Left colon (tissue), 2 donors: ENCODE measurements around the gene FGFRL1. TPM values are rescaled to one million over a fixed set of nuclear protein-coding genes. Genes with fewer than 3 reads are reported as not detected.
A peak's percentile ranks its signal among the peaks of the same experiment; 100 is the strongest.

Source experiments
- ATAC-seq: fragments of 200-7000 bp; cut with Tn5 transposase; one replicate; pipeline ENCODE4 v1.9.1; 2020; ENCODE audit warnings: mild to moderate bottlenecking, moderate library complexity
- DNase-seq, 2 donors: peaks; one replicate each; pipeline ENCODE4 v3.0.0-alpha.2; 2020
- intact Hi-C, 2 donors: fragments of 100-400 bp; cut with DNase I in 1 of 2; cut with micrococcal nuclease in 1 of 2; formaldehyde crosslinking; loops; one replicate each; pipeline versions ENCODE4 v1.11.2 to v1.14.0; 2022; cut with DNase I, micrococcal nuclease
- total RNA-seq, 2 donors: library from RNA; stranded (reverse); fragmentation: NEBNext Ultra II Directional; extraction: Animal tissue kit (Norgen Biotek cat#: 25700); gene quantifications; one replicate each; pipeline ENCODE4 v1.2.1, GENCODE V29; 2021
- donor health status: DM: no; HTN: no; CAD: no.
- donor health status: DM: yes; HTN: yes; CAD: no.

The FGFRL1 gene
- total RNA-seq, 2 donors from 2014 or later, result 17.0 to 17.2 TPM

GRCh38 chr4:1055721-1056590, 44.5 kb downstream of the FGFRL1 start:
- intact Hi-C loops, result no loop called here
- ATAC-seq (peak; percentile 54), DNase-seq (peak; percentile 33 to 69)

DNA sequence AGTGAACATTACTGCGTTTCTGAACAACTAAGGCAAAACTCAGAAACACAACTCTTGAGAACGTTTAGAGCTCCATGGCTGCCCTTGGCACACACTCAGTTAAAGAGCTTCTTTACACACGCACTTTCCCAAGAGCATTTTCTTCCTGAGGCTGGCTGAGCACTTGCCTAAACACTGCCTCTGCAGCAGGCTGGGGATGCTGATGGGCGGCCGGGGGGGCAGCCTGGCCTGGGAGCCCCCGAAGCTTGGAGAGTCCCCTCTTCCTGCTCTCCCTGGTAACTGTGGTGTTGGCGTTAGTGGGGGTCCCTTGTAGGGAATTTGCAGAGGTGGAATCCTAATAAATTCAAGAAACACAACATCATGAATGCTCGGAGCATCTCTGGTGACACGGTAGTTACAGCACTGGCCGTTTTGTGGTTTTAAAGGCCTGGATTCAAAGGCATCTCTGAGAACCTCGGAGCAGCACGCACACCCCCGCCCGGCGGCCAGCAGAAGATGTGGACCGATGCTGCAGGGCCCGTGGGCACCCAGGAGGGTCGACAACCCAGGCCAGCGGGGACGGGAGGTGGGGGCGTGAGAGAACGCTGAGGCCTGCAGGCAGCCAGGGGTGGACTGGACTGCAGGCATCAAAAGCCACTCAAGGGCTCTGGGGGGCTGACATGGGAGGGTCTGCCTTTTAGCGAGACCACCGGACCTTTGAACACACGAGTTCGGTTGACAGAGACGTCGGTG, 45.4 kb downstream of the FGFRL1 start:
- ATAC-seq (no peak), DNase-seq (peak in 1 of 2 donors; percentile 9)
- intact Hi-C loops, result no loop called here

- intact Hi-C loops, result no loop called here
- DNase-seq, result peak in 1 of 2 donors; percentile 44
- peak; percentile 73 for ATAC-seq
Observed at GRCh38 chr4:1057403-1057745, 45.9 kb downstream of the FGFRL1 start.

DNA sequence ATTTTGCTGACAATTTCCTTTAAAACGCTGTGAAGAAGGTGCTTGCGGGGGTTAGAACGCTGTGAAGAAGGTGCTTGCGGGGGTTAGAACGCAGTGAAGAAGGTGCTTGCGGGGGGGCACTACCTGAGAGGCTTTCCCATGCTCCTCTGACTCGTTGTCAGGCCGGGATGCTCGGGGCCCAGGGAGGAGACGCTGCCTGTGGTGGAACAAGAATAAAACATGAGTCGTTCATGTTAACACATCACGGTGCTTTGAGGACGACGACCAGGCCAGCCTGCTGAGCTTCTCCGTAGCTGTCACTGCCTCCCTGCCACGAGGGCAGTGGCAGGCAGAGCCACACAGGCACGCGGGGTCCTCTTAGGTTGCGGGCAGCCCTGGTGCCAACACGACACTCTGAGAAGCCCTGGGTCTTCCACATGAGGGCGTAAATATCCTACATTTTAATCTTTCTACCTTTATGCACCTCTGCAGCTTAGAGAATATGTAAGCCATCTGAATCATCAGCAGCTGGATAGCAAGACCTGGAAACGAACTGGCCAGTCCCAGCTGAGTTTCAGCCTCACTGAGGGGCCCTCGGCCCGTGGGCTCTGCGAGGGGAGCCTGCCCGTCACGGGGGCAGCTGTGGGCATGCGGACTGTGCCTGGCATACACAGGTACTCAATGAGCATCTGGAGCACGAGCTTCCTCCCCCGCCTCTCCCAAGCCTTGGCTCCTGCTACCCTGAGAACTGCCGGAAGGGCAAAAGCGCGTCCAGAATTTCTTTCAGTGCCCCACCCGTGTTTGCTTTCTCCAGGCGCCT, 47.0 kb downstream of the FGFRL1 start:
- intact Hi-C loops, result no loop called here
- DNase-seq (peak; percentile 51 to 59), ATAC-seq (peak; percentile 79)

- ATAC-seq (peak; percentile 18), DNase-seq (no peak)
Observed at GRCh38 chr4:1058997-1059665, 47.7 kb downstream of the FGFRL1 start.

GRCh38 chr4:1060121-1060520, 48.7 kb downstream of the FGFRL1 start:
- no peak for ATAC-seq
- DNase-seq, result peak in 1 of 2 donors; percentile 12
- intact Hi-C loops, result no loop called here

More at GRCh38 chr4:1058997-1059665, 47.7 kb downstream of the FGFRL1 start:
- intact Hi-C loops, result no loop called here

- peak in 1 of 2 donors; percentile 4 for DNase-seq
- intact Hi-C loops, result no loop called here
- ATAC-seq, result no peak
Observed at GRCh38 chr4:1060621-1061020, 49.2 kb downstream of the FGFRL1 start.

DNA sequence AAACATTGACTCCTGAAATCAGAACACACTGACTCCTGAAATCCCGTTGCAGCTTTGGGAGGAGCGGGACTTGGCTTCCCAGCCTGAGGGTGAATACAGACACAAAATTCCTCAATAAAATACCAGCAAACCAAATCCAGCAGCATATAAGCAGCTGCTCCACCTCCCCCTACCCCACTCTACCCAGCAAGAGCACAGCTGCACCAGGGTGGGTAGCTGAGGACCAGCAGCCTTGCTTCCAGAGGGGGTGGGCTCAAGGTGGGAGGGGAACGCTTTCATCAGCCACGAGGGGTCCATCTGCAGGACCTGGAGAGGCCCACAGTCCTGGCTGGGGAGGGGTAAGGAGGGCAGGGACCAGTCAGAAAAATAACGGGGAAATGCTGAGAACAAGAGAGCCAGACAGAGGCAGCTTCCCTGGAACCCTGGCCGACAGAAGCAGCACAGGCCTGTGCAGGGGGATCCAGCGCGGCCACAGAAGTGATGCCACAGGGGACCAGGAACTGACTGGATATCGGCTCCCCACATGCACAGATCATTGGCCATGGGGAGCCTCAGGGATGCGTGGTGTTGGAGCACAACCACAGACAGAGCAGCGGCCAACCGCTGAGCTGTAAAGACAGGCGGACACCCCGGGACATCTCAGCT, 49.8 kb downstream of the FGFRL1 start:
- peak in 1 of 2 donors; percentile 2 for DNase-seq
- intact Hi-C loops, result no loop called here
- no peak for ATAC-seq

DNA sequence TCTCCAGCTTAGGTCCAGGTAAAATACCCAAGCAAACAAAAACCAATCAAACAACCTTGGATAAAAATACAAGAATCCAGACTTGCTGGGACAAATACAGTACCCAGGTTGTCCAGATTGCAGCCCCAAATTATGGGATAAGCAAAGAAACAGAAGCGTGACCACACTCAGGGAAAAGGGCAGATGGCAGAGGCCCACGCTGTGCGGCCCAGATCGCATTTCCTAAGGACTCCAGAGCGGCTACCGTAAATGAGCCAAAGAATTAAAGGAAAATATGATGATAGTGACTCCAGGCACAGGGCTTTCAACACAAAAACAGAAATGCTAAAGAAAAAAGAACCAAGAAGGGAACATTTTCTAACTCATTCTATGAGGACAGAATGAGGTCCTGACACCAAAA, 50.3 kb downstream of the FGFRL1 start:
- ATAC-seq (no peak), DNase-seq (no peak)
- intact Hi-C loops, result no loop called here

- ATAC-seq (no peak), DNase-seq (no peak)
- intact Hi-C loops, result no loop called here
Observed at GRCh38 chr4:1062419-1062818, 51.0 kb downstream of the FGFRL1 start.

GRCh38 chr4:1065732-1066131, 54.3 kb downstream of the FGFRL1 start:
- intact Hi-C loops, result no loop called here
- no peak for ATAC-seq
- DNase-seq, result no peak

DNA sequence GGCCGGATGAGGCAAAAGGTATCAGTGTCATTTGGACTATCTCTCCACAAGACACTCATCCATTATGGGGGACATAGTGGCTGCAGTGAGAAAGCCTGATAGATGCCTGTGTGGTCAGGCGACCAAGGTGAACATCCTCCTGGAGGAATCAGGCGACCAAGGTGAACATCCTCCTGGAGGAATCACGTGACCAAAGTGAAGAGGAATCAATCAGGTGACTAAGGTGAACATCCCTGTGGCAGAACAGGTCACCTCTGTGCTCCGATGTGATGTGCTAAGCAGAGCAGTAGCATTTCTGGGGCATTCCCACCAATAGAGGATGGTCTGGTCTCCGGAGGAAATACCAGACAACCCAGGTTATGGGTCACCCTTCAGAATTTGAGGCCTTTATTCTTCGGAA, 58.0 kb downstream of the FGFRL1 start:
- intact Hi-C loops, result no loop called here
- no peak for ATAC-seq
- no peak for DNase-seq

GRCh38 chr4:1072830-1073446, 61.5 kb downstream of the FGFRL1 start:
- intact Hi-C loops, result no loop called here
- DNase-seq, result peak; percentile 64 to 75
- peak; percentile 99 for ATAC-seq

- no peak for ATAC-seq
- intact Hi-C loops, result no loop called here
Observed at GRCh38 chr4:1074077-1074476, 62.7 kb downstream of the FGFRL1 start.

GRCh38 chr4:1075225-1075624, 63.8 kb downstream of the FGFRL1 start:
- no peak for ATAC-seq
- intact Hi-C loops, result no loop called here
- DNase-seq, result peak in 1 of 2 donors; percentile 5

More at GRCh38 chr4:1074077-1074476, 62.7 kb downstream of the FGFRL1 start:
- peak in 1 of 2 donors; percentile 16 for DNase-seq

DNA sequence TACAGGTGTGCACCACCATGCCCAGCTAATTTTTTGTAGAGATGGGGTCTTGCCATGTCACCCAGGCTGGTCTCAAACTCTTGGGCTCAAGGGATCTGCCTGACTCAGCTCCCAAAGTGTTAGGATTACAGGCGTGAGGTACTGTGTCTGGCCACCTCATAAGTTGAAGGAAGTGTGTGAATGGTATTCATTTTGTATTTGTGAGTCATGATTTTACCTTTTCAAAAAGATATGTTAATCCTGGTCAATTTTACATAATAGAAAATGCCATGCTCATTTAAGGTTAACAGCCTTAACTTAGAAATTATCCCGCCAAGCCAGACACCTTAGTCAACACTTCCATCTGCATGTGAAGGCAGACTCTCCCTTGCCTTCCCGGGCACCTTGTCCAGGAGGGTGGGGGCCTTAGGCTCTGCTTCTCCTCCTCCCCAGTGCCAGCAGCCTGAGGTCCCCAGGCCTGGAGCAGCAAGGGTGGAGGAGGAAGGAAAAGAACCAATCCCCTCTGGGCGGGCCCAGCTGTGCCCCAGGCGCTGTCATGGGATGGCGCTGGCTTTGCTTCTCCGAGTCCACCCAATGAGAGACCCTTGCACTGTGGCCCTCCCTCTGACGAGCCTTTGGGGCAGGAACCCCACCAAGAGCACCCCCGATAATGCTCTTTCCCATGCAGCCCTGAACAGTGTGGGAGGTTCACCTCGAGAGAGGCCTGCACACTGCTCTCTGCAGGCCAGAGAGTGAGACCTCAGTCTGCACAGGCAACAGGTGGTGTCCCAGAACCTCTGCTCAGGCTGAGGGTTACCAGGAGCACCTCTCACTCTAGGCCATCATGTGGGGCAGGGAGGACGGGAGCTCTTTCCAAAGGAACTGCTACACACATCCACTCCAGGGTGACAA, 64.6 kb downstream of the FGFRL1 start:
- ATAC-seq, result no peak
- intact Hi-C loops, result no loop called here
- DNase-seq, result peak in 1 of 2 donors; percentile 21
